VCaP (cell line): ENCODE data around the gene EIF4B.
"Not testable (repeated sequence)": the region's sequence is repeated elsewhere in the genome, so short reads cannot be mapped to it uniquely, and the experiment has no call there.

Source experiments
- H3K27ac ChIP-seq: fragments of 450-650 bp; 2 replicates; pipeline ENCODE4 v1.5.1; 2017
- CTCF ChIP-seq: fragments of 450-650 bp; conservative IDR thresholded peaks from 2 replicates; pipeline ENCODE4 v1.5.1; 2017; ENCODE audit warnings: mild to moderate bottlenecking, moderate library complexity

Gene EIF4B

GRCh38 chr12:52980650-52981423, 25.4 kb upstream of the EIF4B start:
- H3K27ac ChIP-seq: 0 out of 2 replicates have a peak overlapping the region, but pooled peaks have one; percentile 12
- peak; percentile 99 for TF ChIP-seq CTCF

- TF ChIP-seq CTCF: peak; percentile 20; the same call in 1 of the 2 replicates
- no peak overlapping the region for H3K27ac ChIP-seq
Observed at GRCh38 chr12:52984136-52984535, 22.1 kb upstream of the EIF4B start.

- TF ChIP-seq CTCF: no peak
Observed at GRCh38 chr12:52988898-52989297, 17.4 kb upstream of the EIF4B start.

GRCh38 chr12:52990206-52990605, 16.1 kb upstream of the EIF4B start:
- no peak overlapping the region for H3K27ac ChIP-seq
- no peak for TF ChIP-seq CTCF

More at GRCh38 chr12:52988898-52989297, 17.4 kb upstream of the EIF4B start:
- no peak overlapping the region for H3K27ac ChIP-seq

- not testable (repeated sequence) for H3K27ac ChIP-seq
Observed at GRCh38 chr12:52992240-52992639, 14.0 kb upstream of the EIF4B start.

GRCh38 chr12:52992699-52993557, 13.3 kb upstream of the EIF4B start:
- TF ChIP-seq CTCF: no peak
- H3K27ac ChIP-seq: no peak overlapping the region

GRCh38 chr12:52993558-52993869, 12.7 kb upstream of the EIF4B start:
- H3K27ac ChIP-seq: no peak overlapping the region

More at GRCh38 chr12:52993558-52993869, 12.7 kb upstream of the EIF4B start:
- no peak for TF ChIP-seq CTCF
